Upper lobe of left lung (tissue), 6 donors: Measurements from ENCODE around the gene CAMK1D. TPM values are rescaled to one million over a fixed set of nuclear protein-coding genes. Genes with fewer than 3 reads are reported as not detected.

ENCODE experiments used
- ATAC-seq, 2 donors: fragments of 200-7000 bp; cut with Tn5 transposase; one replicate each; pipeline ENCODE4 v1.9.1; 2022; ENCODE audit warnings: mild to moderate bottlenecking in 2 of 2, moderate library complexity in 2 of 2; ENCODE audit not compliant: low FRiP score in 2 of 2
- DNase-seq, 2 donors: peaks; one replicate each; pipeline ENCODE4 v3.0.0-alpha.2; 2019 to 2020
- H3K27ac ChIP-seq, 4 donors: fragments of 200-600 bp; sonication (generic); one replicate each; pipeline ENCODE4 v1.5.1; 2016 to 2019
- H3K27me3 ChIP-seq, 4 donors: fragments of 200-600 bp; sonication (generic); one replicate each; pipeline ENCODE4 v1.5.1; 2017 to 2019
- H3K36me3 ChIP-seq, 4 donors: fragments of 200-600 bp; sonication (generic); one replicate each; pipeline ENCODE4 v1.5.1; 2016 to 2019
- H3K4me1 ChIP-seq, 4 donors: fragments of 200-600 bp; sonication (generic); one replicate each; pipeline ENCODE4 v1.5.1; 2018 to 2019
- H3K4me3 ChIP-seq, 4 donors: fragments of 200-600 bp; sonication (generic); one replicate each; pipeline ENCODE4 v1.5.1; 2017 to 2019; ENCODE audit warnings: mild to moderate bottlenecking in 2 of 4, moderate library complexity in 1 of 4
- H3K9me3 ChIP-seq, 4 donors: fragments of 200-600 bp; sonication (generic); one replicate each; pipeline ENCODE4 v1.5.1; 2018 to 2019
- CTCF ChIP-seq, 6 experiments: fragments of 450-650 bp in 4 of 6; fragments of 200-600 bp in 2 of 6; sonication (generic) in 2 of 6; IDR thresholded peaks; one replicate each; pipeline ENCODE4 v1.5.1; 2016 to 2019; ENCODE audit warnings: antibody characterized with exemption in 6 of 6
- EP300 ChIP-seq, 4 donors: sonication (generic); formaldehyde crosslinking; IDR thresholded peaks; one replicate each; pipeline ENCODE4 v1.5.1; 2017; ENCODE audit warnings: antibody characterized with exemption in 4 of 4, control low read depth in 2 of 4
- POLR2A ChIP-seq, 4 donors: fragments of 450-650 bp; IDR thresholded peaks; one replicate each; pipeline ENCODE4 v1.5.1; 2016 to 2017; ENCODE audit warnings: antibody characterized with exemption in 4 of 4, mild to moderate bottlenecking in 2 of 4
- POLR2AphosphoS5 ChIP-seq, 2 donors: sonication (generic); formaldehyde crosslinking; IDR thresholded peaks; one replicate each; pipeline ENCODE4 v1.5.1; 2017; ENCODE audit warnings: antibody characterized with exemption in 2 of 2
- WGBS, 2 donors: methylation state at CpG; one replicate each; pipeline ENCODE4 v1.1.5; 2017 to 2018; 5-methylcytosine and 5-hydroxymethylcytosine counted together
- total RNA-seq, 6 donors: library from RNA; depleted of rRNA in 4 of 6; stranded (reverse); fragments of >200 nt in 4 of 6; gene quantifications; one replicate each; pipeline versions ENCODE4 v1.1.0 to v1.2.1, GENCODE V29; 2016 to 2021
- donor health status: DM: no; HTN: no; CAD: no; lungs with moderate emphysema.
- donor health status: DM: no; HTN: yes; CAD: no; lungs with severe emphysema.

The CAMK1D gene
- total RNA-seq, 6 donors from 2014 or later: 6.2 to 29.2 (median 19.0) TPM

- Histone ChIP-seq H3K27me3 (peaks cover 0 to 3% (median 0%) of the 10 kb centered on the region in 4 donors), H3K36me3 (no peaks in the 10 kb centered on the region), H3K27ac (peak overlapping the region; percentile 67 to 96 (median 85)), H3K9me3 (no peaks in the 10 kb centered on the region), H3K4me1 (peaks cover 11 to 35% (median 22%) of the 10 kb centered on the region in 4 donors), H3K4me3 (peak overlapping the region; percentile 71 to 81 (median 78))
- TF ChIP-seq POLR2A (IDR thresholded peaks at IDR 0.05) (no peak), POLR2AphosphoS5 (IDR thresholded peaks at IDR 0.05) (no peak), EP300 (IDR thresholded peaks at IDR 0.05) (no peak), CTCF (IDR thresholded peaks at IDR 0.05) (peak in 3 of 6 experiments; percentile 29 to 49 (median 33))
- ATAC-seq (peak; percentile 51 to 54), DNase-seq (peak; percentile 44 to 90)
- WGBS, 2 donors: 1 to 3% methylated on average over 16 to 35 of the region's 47 CpGs
Observed at GRCh38 chr10:12350167-12350872, 973 bp downstream of the CAMK1D start.

GRCh38 chr10:12350925-12351324 lies 1.6 kb downstream of the CAMK1D start:
- H3K4me3 ChIP-seq: peak overlapping the region in 3 of 4 donors; percentile 77 to 81 (median 78)
- H3K27me3 ChIP-seq: peaks cover 0 to 3% (median 0%) of the 10 kb centered on the region in 4 donors
- peaks cover 11 to 35% (median 22%) of the 10 kb centered on the region in 4 donors for H3K4me1 ChIP-seq
- DNase-seq (no peak), ATAC-seq (no peak)
- WGBS, 2 donors: 20 to 21% methylated on average over 9 of the region's 9 CpGs
- H3K36me3 ChIP-seq: no peaks in the 10 kb centered on the region
- TF ChIP-seq POLR2A (IDR thresholded peaks at IDR 0.05) (no peak), EP300 (IDR thresholded peaks at IDR 0.05) (no peak), POLR2AphosphoS5 (IDR thresholded peaks at IDR 0.05) (no peak), CTCF (IDR thresholded peaks at IDR 0.05) (no peak)
- H3K27ac ChIP-seq: peak overlapping the region in 3 of 4 donors; percentile 67 to 96 (median 80)
- H3K9me3 ChIP-seq: no peaks in the 10 kb centered on the region

GRCh38 chr10:12351447-12351846 lies 2.1 kb downstream of the CAMK1D start:
- H3K36me3 ChIP-seq: no peaks in the 10 kb centered on the region
- H3K27me3 ChIP-seq: peaks cover 0 to 3% (median 0%) of the 10 kb centered on the region in 4 donors
- H3K9me3 ChIP-seq: no peaks in the 10 kb centered on the region
- ATAC-seq: no peak
- no peak overlapping the region for H3K27ac ChIP-seq
- peak; percentile 30 to 56 for DNase-seq
- peaks cover 11 to 35% (median 22%) of the 10 kb centered on the region in 4 donors for H3K4me1 ChIP-seq
- 51 to 71% methylated on average over 2 to 8 of the region's 8 CpGs for WGBS, 2 donors
- TF ChIP-seq EP300 (IDR thresholded peaks at IDR 0.05): no peak
- TF ChIP-seq POLR2A (IDR thresholded peaks at IDR 0.05): no peak
- no peak for TF ChIP-seq CTCF (IDR thresholded peaks at IDR 0.05)
- TF ChIP-seq POLR2AphosphoS5 (IDR thresholded peaks at IDR 0.05): no peak
- peak overlapping the region in 2 of 4 donors; percentile 78 to 81 for H3K4me3 ChIP-seq

GRCh38 chr10:12351889-12352288 lies 2.5 kb downstream of the CAMK1D start:
- WGBS, 2 donors: 50 to 92% methylated on average over 2 of the region's 2 CpGs
- DNase-seq (no peak), ATAC-seq (no peak)
- Histone ChIP-seq H3K27ac (no peak overlapping the region), H3K27me3 (peaks cover 0 to 3% (median 0%) of the 10 kb centered on the region in 4 donors), H3K4me1 (peaks cover 11 to 35% (median 22%) of the 10 kb centered on the region in 4 donors), H3K9me3 (no peaks in the 10 kb centered on the region), H3K36me3 (no peaks in the 10 kb centered on the region), H3K4me3 (no peak overlapping the region)
- TF ChIP-seq EP300 (IDR thresholded peaks at IDR 0.05): no peak
- TF ChIP-seq POLR2AphosphoS5 (IDR thresholded peaks at IDR 0.05): no peak
- no peak for TF ChIP-seq POLR2A (IDR thresholded peaks at IDR 0.05)
- no peak for TF ChIP-seq CTCF (IDR thresholded peaks at IDR 0.05)
